CD14-positive monocyte (primary cell): Measurements from ENCODE around the gene MINDY3. TPM values are rescaled to one million over a fixed set of nuclear protein-coding genes. Genes with fewer than 3 reads are reported as not detected.

Experiments used
- DNase-seq, 3 donors: peaks; one replicate each; pipeline ENCODE4 v3.0.0-alpha.2; 2011 to 2022
- H2AFZ ChIP-seq: 2 replicates; pipeline ENCODE4 v1.6.0; 2012; ENCODE audit warnings: mild to moderate bottlenecking, low read depth, low read length, inconsistent platforms; ENCODE audit not compliant: insufficient read depth, poor library complexity, severe bottlenecking
- H3K27ac ChIP-seq, 2 donors: 1 replicate in 1 of 2; 2 replicates in 1 of 2; pipeline ENCODE4 v1.5.1; 2012 to 2013; ENCODE audit warnings: low read length in 2 of 2, control low read depth in 1 of 2, inconsistent platforms in 1 of 2, low read depth in 1 of 2, mild to moderate bottlenecking in 1 of 2
- H3K27me3 ChIP-seq, 2 donors: one replicate each; pipeline versions ENCODE4 v1.6.0 to v1.6.1; 2011 to 2013; ENCODE audit warnings: low read length in 2 of 2; ENCODE audit not compliant: control insufficient read depth in 2 of 2, insufficient read depth in 2 of 2
- H3K36me3 ChIP-seq, 2 donors: replicated peaks in 1 of 2; 1 replicate in 1 of 2; 2 replicates in 1 of 2; pipeline versions ENCODE4 v1.5.1 to v1.6.1; 2012 to 2013; ENCODE audit warnings: low read length in 2 of 2, control low read depth in 1 of 2, inconsistent platforms in 1 of 2, mild to moderate bottlenecking in 1 of 2; ENCODE audit not compliant: insufficient read depth in 2 of 2, control insufficient read depth in 1 of 2
- H3K4me1 ChIP-seq, 2 donors: 1 replicate in 1 of 2; 2 replicates in 1 of 2; pipeline versions ENCODE4 v1.5.1 to v1.6.1; 2012 to 2013; ENCODE audit warnings: low read length in 2 of 2, control low read depth in 1 of 2, inconsistent platforms in 1 of 2, mild to moderate bottlenecking in 1 of 2, moderate library complexity in 1 of 2; ENCODE audit not compliant: insufficient read depth in 2 of 2, control insufficient read depth in 1 of 2
- H3K4me2 ChIP-seq: replicated peaks from 2 replicates; pipeline ENCODE3; 2012; ENCODE audit warnings: low read length, moderate library complexity, mild to moderate bottlenecking; ENCODE audit not compliant: poor library complexity, severe bottlenecking; ENCODE audit errors: extremely low read depth
- H3K4me3 ChIP-seq, 3 experiments: fragments of 200-600 bp in 1 of 3; sonication (generic) in 1 of 3; replicated peaks in 1 of 3; 1 replicate in 2 of 3; 2 replicates in 1 of 3; pipeline ENCODE4 v1.5.1; 2011 to 2013; ENCODE audit warnings: low read length in 3 of 3, mild to moderate bottlenecking in 3 of 3, control low read depth in 2 of 3, low read depth in 2 of 3, inconsistent platforms in 1 of 3, moderate library complexity in 1 of 3
- H3K79me2 ChIP-seq: 2 replicates; pipeline ENCODE4 v1.6.0; 2012; ENCODE audit warnings: mild to moderate bottlenecking, control low read depth, inconsistent platforms, low read length, moderate library complexity; ENCODE audit not compliant: insufficient read depth
- H3K9ac ChIP-seq: 2 replicates; pipeline ENCODE4 v1.6.0; 2017; ENCODE audit warnings: low read length, mild to moderate bottlenecking; ENCODE audit not compliant: insufficient read depth, poor library complexity, severe bottlenecking
- H3K9me3 ChIP-seq, 2 donors: replicated peaks in 1 of 2; 1 replicate in 1 of 2; 2 replicates in 1 of 2; pipeline versions ENCODE4 v1.5.1 to v1.6.1; 2012 to 2013; ENCODE audit warnings: low read length in 2 of 2, control low read depth in 1 of 2; ENCODE audit not compliant: control insufficient read depth in 1 of 2, insufficient read depth in 1 of 2
- H4K20me1 ChIP-seq: 2 replicates; pipeline ENCODE4 v1.6.0; 2012; ENCODE audit warnings: mild to moderate bottlenecking, low read length, control low read depth, moderate library complexity; ENCODE audit not compliant: insufficient read depth
- H3K27ac Mint-ChIP-seq, 7 donors: one replicate each; pipeline ENCODE4 v1.8.0; 2020; ENCODE audit warnings: mild to moderate bottlenecking in 7 of 7, mixed read lengths in 7 of 7, moderate library complexity in 6 of 7, inconsistent platforms in 2 of 7
- H3K27me3 Mint-ChIP-seq, 3 donors: one replicate each; pipeline ENCODE4 v1.8.0; 2021 to 2022; ENCODE audit warnings: low read depth in 3 of 3, mild to moderate bottlenecking in 3 of 3, mixed read lengths in 3 of 3, moderate library complexity in 3 of 3, inconsistent platforms in 1 of 3
- H3K36me3 Mint-ChIP-seq, 2 donors: one replicate each; pipeline ENCODE4 v1.8.0; 2020; ENCODE audit warnings: mixed read lengths in 2 of 2, inconsistent platforms in 1 of 2, mild to moderate bottlenecking in 1 of 2
- H3K4me1 Mint-ChIP-seq: one replicate; pipeline ENCODE4 v1.8.0; 2020; ENCODE audit warnings: mild to moderate bottlenecking, mixed read lengths
- H3K4me3 Mint-ChIP-seq, 2 donors: one replicate each; pipeline ENCODE4 v1.8.0; 2020; ENCODE audit warnings: mild to moderate bottlenecking in 2 of 2, mixed read lengths in 2 of 2, moderate library complexity in 1 of 2
- H3K9me3 Mint-ChIP-seq, 7 donors: one replicate each; pipeline ENCODE4 v1.8.0; 2020 to 2022; ENCODE audit warnings: mixed read lengths in 7 of 7, mild to moderate bottlenecking in 6 of 7, moderate library complexity in 6 of 7, inconsistent platforms in 2 of 7
- WGBS: methylation state at CpG from one replicate; pipeline ENCODE4 v1.1.5; 2013; ENCODE audit warnings: missing lambda C conversion rate; ENCODE audit not compliant: insufficient coverage; 5-methylcytosine and 5-hydroxymethylcytosine counted together
- intact Hi-C, 2 donors: fragments of 100-400 bp; cut with micrococcal nuclease; formaldehyde crosslinking; loops; one replicate each; pipeline versions ENCODE4 v1.15.0 to v1.15.1; 2023
- polyA plus RNA-seq, 3 donors: library from polyadenylated mRNA; depleted of rRNA in 1 of 3; unstranded in 2 of 3; stranded (reverse) in 1 of 3; fragments of 300-500 nt in 2 of 3; fragments of >200 nt in 1 of 3; fragmentation: Illumina TruSeq in 2 of 3; gene quantifications; 1 replicate in 2 of 3; 2 replicates in 1 of 3; pipeline ENCODE4 v1.2.3, GENCODE V29; 2012 to 2021
- TF ChIP-seq, protein P1 (sequence below): fragments of 200-600 bp; IDR thresholded peaks from one replicate; pipeline ENCODE4 v1.8.0; 2022; ENCODE audit warnings: antibody characterized with exemption, mild to moderate bottlenecking

The MINDY3 gene
- polyA plus RNA-seq, 3 donors = 2.4 to 14.8 (median 4.4) TPM

DNA sequence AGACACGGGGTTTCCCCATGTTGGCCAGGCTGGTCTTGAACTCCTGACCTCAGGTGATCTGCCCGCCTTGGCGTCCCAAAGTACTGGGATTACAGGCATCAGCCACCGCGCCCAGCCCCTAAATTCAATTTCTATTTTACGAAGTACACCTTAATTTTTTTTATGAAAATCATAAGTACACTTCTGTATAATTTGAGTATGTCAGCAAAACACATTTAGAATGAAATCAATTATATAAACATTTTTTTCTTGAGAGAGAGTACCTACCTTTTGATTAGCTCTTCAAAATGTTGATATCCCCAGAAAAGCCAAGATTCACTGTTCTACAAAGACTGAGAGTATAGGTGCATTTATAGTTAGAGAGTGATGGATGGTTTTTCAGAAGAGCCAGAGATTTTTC lies 120.0 kb downstream of the MINDY3 start:
- no peak overlapping the region for H3K4me3 ChIP-seq
- H3K4me3 Mint-ChIP-seq = no peak overlapping the region
- no peak overlapping the region for H3K27ac Mint-ChIP-seq
- no peaks in the 10 kb centered on the region for H3K9me3 Mint-ChIP-seq
- no peak overlapping the region for H2AFZ ChIP-seq
- DNase-seq = no peak
- intact Hi-C loops = no loop called here
- H3K36me3 Mint-ChIP-seq = no peaks in the 10 kb centered on the region
- H3K4me1 ChIP-seq = no peaks in the 10 kb centered on the region
- H4K20me1 ChIP-seq = no peaks in the 10 kb centered on the region
- no peaks in the 10 kb centered on the region for H3K36me3 ChIP-seq
- H3K9me3 ChIP-seq = no peaks in the 10 kb centered on the region
- no peak overlapping the region for H3K9ac ChIP-seq
- H3K4me2 ChIP-seq = no peak overlapping the region
- no peaks in the 10 kb centered on the region for H3K27me3 ChIP-seq
- no peaks in the 10 kb centered on the region for H3K79me2 ChIP-seq
- peaks cover 0 to 8% (median 1%) of the 10 kb centered on the region in 3 donors for H3K27me3 Mint-ChIP-seq
- H3K4me1 Mint-ChIP-seq = no peaks in the 10 kb centered on the region
- TF ChIP-seq, protein P1, sequence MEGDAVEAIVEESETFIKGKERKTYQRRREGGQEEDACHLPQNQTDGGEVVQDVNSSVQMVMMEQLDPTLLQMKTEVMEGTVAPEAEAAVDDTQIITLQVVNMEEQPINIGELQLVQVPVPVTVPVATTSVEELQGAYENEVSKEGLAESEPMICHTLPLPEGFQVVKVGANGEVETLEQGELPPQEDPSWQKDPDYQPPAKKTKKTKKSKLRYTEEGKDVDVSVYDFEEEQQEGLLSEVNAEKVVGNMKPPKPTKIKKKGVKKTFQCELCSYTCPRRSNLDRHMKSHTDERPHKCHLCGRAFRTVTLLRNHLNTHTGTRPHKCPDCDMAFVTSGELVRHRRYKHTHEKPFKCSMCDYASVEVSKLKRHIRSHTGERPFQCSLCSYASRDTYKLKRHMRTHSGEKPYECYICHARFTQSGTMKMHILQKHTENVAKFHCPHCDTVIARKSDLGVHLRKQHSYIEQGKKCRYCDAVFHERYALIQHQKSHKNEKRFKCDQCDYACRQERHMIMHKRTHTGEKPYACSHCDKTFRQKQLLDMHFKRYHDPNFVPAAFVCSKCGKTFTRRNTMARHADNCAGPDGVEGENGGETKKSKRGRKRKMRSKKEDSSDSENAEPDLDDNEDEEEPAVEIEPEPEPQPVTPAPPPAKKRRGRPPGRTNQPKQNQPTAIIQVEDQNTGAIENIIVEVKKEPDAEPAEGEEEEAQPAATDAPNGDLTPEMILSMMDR = no peak
- 80% methylated on average over 3 of the region's 6 CpGs for WGBS
- H3K27ac ChIP-seq = no peak overlapping the region

- Mint-ChIP-seq H3K36me3 (no peaks in the 10 kb centered on the region), H3K4me3 (no peak overlapping the region), H3K27me3 (peaks cover 0 to 6% (median 3%) of the 10 kb centered on the region in 3 donors), H3K9me3 (no peaks in the 10 kb centered on the region), H3K27ac (no peak overlapping the region), H3K4me1 (no peaks in the 10 kb centered on the region)
- Histone ChIP-seq H3K27ac (no peak overlapping the region), H3K4me2 (no peak overlapping the region), H3K27me3 (no peaks in the 10 kb centered on the region), H3K36me3 (no peaks in the 10 kb centered on the region), H3K79me2 (no peaks in the 10 kb centered on the region), H4K20me1 (no peaks in the 10 kb centered on the region), H3K9me3 (no peaks in the 10 kb centered on the region), H3K4me3 (no peak overlapping the region), H3K4me1 (no peaks in the 10 kb centered on the region), H3K9ac (no peak overlapping the region), H2AFZ (no peak overlapping the region)
- no peak for DNase-seq
- intact Hi-C loops = no loop called here
- TF ChIP-seq, protein P1 = no peak
- 83% methylated on average over 4 of the region's 9 CpGs for WGBS
Measured at GRCh38 chr10:15739254-15739970, 120.9 kb downstream of the MINDY3 start.
